ENCODE measurements around the gene POM121. TPM values are rescaled to one million over a fixed set of nuclear protein-coding genes. Genes with fewer than 3 reads are reported as not detected.
"Not testable (repeated sequence)": the region's sequence is repeated elsewhere in the genome, so short reads cannot be mapped to it uniquely, and the experiment has no call there.

POM121 gene
- total RNA-seq, 3 donors from 2014 or later: 31.0 to 36.3 (median 31.6) TPM

DNA sequence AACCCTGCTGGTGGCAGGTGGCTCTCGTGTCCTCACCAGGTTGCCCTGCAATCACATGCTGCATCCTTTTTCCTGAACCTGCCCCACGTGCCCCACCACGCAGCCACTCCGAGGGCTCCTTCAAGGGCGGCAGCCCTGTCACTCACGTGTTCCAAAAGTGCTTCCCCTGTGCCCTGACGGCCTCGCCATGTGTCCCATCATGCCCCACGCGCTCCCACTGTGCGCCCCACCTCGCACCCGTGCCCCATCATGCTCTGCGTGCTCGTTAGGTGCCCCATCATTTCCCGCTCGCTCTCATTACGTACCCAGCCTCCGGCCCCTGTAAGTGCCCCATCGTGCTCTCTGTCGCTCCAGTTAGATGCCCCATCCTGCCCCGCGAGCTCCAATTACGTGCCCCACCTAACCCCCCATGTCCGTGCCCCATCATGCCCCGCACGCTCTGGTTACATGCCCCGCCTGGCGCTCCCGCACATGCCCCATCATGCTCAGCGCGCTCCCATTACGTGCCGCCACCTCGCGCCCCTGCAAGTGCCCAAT is 44.2 kb downstream of the POM121 start, which contains the start of gene TRIM74:
Gene TRIM74, minus strand, starts transcription at position 487 of the 537 bp plus-strand sequence. CDS start 3,309 bp downstream, outside the sequence.
- H3K9me3 ChIP-seq; H3K36me3 ChIP-seq (ENCODE audit: low read depth); ATAC-seq; H3K4me3 ChIP-seq; intact Hi-C loops (cut with DNase I, micrococcal nuclease); H3K4me1 ChIP-seq (ENCODE audit: low read depth): not testable (repeated sequence)
- DNase-seq: peak in 1 of 3 donors; percentile 19

DNA sequence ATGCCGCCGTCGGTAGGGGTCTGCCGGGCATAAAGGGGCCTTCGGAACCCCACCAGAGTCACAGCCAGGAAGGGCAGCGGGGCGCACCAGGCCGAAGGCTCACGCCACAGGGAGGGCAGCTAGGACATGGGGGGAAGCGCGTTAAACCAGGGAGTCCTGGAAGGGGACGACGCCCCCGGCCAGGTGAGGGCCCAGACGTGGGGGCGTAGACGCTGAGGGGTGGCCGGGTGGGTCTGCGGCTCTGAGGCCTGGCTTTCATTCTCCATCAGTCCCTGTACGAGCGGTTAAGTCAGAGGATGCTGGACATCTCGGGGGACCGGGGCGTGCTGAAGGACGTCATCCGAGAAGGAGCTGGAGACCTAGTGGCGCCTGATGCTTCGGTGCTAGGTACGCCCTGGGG is 44.8 kb downstream of the POM121 start:
- H3K4me1 ChIP-seq (ENCODE audit: low read depth); intact Hi-C loops (cut with DNase I, micrococcal nuclease); ATAC-seq; H3K4me3 ChIP-seq; H3K36me3 ChIP-seq (ENCODE audit: low read depth); H3K9me3 ChIP-seq: not testable (repeated sequence)
- DNase-seq: peak in 1 of 3 donors; percentile 15

DNA sequence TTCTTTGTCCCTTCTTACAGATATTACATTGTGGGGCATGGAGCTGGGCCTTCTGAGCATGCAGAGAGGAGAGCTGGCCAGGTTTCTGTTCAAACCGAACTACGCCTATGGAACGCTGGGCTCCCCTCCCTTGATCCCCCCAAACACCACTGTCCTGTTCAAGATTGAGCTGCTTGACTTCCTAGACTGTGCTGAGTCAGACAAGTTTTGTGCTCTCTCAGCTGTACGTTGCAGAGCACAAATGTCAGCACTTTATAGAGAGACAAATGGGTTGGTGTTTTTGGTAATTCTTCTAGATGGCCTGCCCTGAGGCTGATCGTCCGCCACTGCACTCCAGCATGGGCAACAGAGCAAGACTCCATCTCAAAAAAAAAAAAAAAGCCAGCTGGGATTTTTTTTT is 46.6 kb downstream of the POM121 start:
- DNase-seq; H3K4me3 ChIP-seq; H3K4me1 ChIP-seq (ENCODE audit: low read depth); ATAC-seq; H3K36me3 ChIP-seq (ENCODE audit: low read depth); intact Hi-C loops (cut with DNase I, micrococcal nuclease); H3K9me3 ChIP-seq: not testable (repeated sequence)

DNA sequence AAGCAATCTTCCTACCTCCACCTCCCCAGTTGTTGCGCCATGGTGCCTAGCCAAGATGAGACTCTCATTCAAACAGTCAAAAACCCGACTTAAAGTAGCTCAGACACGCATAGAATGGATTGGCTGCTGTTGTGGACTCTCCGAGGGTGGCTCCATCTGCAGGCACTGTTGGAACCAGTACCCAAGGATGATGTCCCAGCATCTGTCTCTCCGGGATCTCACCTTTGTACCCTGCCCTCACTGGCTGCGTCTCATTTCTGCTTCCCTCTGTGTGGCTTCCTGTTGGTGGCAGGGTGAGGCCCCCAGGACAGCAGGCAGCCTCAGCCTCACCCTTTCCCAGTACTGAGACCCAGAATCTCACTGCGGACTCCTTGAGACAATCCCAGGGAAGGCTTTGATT is 49.9 kb downstream of the POM121 start:
- H3K4me1 ChIP-seq (ENCODE audit: low read depth); H3K9me3 ChIP-seq; H3K36me3 ChIP-seq (ENCODE audit: low read depth); H3K4me3 ChIP-seq; intact Hi-C loops (cut with DNase I, micrococcal nuclease); DNase-seq: not testable (repeated sequence)
- ATAC-seq: peak; percentile 48

DNA sequence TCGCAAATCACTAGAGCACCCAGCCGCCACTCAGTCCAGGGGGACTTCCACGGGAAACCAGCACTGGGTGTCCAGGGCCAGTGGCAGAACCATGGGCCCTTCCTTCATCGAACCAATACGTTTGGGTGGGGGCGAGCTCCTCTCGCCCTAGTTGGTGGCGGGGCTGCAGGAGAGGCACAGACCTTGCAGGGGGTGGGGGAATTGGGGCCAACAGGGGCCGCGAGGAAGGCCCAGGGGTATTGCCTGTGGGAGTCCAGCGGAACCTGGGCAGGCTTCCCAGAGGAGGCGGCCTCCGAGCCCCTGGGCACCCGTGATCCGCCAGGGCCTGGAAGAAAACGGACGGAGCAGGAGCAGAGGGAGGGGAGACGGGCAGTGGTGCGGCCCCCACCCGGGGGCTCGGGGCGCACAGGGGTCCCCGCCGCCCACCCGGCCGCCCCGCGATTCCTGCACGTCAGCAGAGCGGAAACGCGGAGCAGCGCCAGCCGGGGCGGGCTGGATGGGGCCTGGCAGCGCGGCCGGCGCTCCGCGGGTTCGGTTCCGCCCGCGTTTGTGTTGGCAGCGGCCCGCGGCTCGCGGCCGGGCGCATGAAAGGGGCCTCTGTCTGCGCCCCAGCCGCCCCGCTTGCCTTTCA is 50.9 kb downstream of the POM121 start:
- intact Hi-C loops (cut with DNase I, micrococcal nuclease); H3K4me1 ChIP-seq (ENCODE audit: low read depth); H3K36me3 ChIP-seq (ENCODE audit: low read depth); H3K4me3 ChIP-seq; H3K9me3 ChIP-seq; ATAC-seq: not testable (repeated sequence)
- DNase-seq: peak; percentile 1 to 37 (median 24)

DNA sequence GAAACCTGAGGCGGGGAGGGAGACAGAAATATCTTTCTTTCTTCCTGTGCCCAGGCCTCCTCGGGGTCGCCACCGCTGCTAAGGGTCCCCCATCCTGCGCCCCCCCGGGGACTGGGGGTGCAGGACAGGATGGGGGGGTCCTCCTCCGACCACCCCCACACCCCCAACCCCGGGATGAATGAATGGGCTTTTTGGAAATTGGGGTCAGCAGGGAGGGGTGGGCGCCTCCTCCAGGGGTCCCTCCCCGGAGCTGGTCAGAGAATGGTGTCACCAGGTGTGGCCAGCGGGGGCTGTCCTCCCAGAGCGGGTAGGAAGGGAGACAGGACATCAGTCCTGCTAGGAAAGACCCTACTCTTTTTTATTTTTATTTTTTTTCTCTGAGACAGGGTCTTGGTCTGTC is 51.5 kb downstream of the POM121 start:
- H3K36me3 ChIP-seq (ENCODE audit: low read depth); intact Hi-C loops (cut with DNase I, micrococcal nuclease); H3K4me3 ChIP-seq; ATAC-seq; H3K9me3 ChIP-seq; DNase-seq; H3K4me1 ChIP-seq (ENCODE audit: low read depth): not testable (repeated sequence)

DNA sequence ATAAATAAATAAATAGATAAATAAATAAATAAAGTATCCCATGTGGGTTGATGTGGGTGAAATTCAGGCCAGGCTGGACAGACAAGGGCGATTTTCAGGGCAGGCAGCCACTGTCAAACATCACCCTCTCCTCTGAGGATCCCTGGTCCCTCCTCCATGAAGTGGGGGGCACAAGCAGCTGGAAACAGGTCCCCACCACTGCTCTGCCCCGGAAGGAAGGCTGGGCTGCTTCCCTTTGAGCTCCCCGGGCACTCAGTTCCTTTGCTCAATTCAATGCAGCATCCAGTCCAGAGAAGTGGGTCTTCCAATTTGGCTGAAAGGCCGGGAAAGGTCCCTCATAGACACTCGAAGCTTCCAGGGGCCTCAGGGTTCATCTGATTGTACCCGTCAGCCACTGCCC is 55.5 kb downstream of the POM121 start:
- peak in 1 of 3 donors; percentile 13 for DNase-seq

DNA sequence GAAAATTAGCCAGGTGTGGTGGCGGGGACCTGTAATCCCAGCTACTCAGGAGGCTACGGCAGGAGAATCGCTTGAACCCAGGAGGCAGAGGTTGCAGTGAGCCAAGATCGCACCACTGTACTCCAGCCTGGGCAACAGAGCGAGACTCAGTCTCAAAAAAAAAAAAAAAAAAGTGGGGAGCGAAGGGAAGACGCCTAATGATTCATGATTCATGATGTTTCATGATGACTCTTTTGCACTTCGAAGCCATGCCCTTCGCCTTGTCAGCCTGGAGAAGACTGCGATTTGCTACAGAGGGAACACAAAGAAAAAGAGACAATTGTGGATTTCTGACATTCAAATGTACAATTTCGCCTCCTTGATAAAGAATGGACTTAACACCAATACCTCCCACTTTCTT is 57.2 kb downstream of the POM121 start:
- intact Hi-C loops (cut with DNase I, micrococcal nuclease): not testable (repeated sequence)

More for the DNA sequence above, 55.5 kb downstream of the POM121 start:
- intact Hi-C loops (cut with DNase I, micrococcal nuclease); H3K4me1 ChIP-seq (ENCODE audit: low read depth); ATAC-seq; H3K9me3 ChIP-seq; H3K4me3 ChIP-seq; H3K36me3 ChIP-seq (ENCODE audit: low read depth): not testable (repeated sequence)

DNA sequence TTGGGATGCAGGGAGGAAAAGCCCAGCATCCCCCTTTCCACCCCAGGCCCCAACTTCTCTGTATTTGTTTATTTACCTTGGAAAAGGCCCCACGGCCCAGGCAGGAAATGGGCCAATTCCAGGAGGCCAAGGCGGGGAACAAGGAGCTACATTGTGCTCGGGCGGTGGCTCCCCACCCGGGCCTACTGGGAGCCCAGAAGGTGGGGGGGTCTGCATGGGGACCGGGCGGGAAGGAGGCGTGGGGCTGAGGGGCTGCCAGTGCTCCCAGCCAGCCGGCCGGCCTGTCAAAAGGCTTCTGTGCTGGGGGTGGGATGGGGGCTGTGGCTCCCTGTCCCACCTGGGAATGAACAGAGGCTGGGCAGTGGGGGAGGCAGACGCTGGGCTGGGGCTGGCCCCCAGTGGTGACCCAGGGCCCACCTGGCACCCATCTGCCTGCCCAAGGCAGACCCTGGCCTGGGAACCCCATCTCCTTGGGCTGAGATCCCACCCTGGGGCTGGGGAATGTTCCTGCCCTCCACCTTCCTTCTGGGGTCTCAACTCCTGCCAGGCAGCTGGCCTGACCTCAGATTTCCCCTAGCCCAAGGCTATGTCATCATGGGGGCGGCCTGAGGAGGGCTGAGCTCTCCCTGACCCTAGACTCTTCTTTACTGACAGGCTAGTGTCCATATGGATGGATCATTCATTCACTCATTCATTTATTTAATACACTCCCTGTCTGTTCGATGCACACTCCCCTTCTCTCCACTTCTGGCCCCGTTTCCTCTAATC is 65.4 kb downstream of the POM121 start:
- intact Hi-C loops (cut with DNase I, micrococcal nuclease); H3K4me3 ChIP-seq; H3K9me3 ChIP-seq; H3K4me1 ChIP-seq (ENCODE audit: low read depth); H3K36me3 ChIP-seq (ENCODE audit: low read depth): not testable (repeated sequence)
- ATAC-seq (peak; percentile 83), DNase-seq (peak; percentile 16 to 37 (median 30))

More for the DNA sequence above, 57.2 kb downstream of the POM121 start:
- not testable (repeated sequence) for H3K4me3 ChIP-seq; ATAC-seq; H3K36me3 ChIP-seq (ENCODE audit: low read depth); DNase-seq; H3K4me1 ChIP-seq (ENCODE audit: low read depth); H3K9me3 ChIP-seq

DNA sequence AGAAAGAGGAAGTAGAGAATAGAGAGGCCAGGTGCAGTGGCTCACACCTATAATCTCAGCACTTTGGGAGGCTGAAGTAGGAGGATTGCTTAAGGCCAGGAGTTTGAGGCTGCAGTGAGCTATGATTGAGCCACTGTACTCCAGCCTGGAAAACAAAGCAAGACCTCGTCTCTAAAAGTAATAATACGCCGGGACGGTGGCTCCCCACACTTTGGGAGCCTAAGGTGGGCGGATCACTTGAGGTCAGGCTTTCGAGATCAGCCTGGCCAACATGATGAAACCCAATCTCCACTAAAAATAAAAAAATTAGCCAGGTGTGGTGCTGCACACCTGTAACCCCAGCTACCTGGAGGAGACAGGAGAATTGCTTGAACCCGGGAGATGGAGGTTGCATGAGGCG is 70.6 kb downstream of the POM121 start:
- ATAC-seq; DNase-seq; H3K4me3 ChIP-seq; H3K36me3 ChIP-seq (ENCODE audit: low read depth); intact Hi-C loops (cut with DNase I, micrococcal nuclease); H3K9me3 ChIP-seq; H3K4me1 ChIP-seq (ENCODE audit: low read depth): not testable (repeated sequence)

DNA sequence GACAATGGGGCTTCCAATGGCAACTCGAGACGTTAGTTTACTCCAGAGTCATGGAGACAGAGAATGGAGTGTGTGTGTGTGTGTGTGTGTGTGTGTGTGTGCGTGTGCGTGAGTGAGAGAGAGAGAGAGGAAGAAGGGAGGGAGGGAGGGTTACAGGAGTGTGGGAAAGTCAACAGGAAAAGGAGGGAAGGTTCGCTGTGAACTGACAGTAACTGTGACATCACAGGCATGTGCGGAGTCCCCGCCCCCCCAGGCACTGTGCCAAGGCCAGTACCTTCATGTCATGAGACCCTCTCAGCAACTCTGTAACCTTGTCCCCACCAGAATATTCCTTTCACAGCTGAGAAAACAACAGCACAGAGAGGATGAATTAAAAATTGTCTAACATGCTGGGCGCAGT is 72.6 kb downstream of the POM121 start:
- H3K9me3 ChIP-seq; H3K4me3 ChIP-seq; H3K4me1 ChIP-seq (ENCODE audit: low read depth); H3K36me3 ChIP-seq (ENCODE audit: low read depth); intact Hi-C loops (cut with DNase I, micrococcal nuclease); DNase-seq: not testable (repeated sequence)
- ATAC-seq: peak; percentile 41

DNA sequence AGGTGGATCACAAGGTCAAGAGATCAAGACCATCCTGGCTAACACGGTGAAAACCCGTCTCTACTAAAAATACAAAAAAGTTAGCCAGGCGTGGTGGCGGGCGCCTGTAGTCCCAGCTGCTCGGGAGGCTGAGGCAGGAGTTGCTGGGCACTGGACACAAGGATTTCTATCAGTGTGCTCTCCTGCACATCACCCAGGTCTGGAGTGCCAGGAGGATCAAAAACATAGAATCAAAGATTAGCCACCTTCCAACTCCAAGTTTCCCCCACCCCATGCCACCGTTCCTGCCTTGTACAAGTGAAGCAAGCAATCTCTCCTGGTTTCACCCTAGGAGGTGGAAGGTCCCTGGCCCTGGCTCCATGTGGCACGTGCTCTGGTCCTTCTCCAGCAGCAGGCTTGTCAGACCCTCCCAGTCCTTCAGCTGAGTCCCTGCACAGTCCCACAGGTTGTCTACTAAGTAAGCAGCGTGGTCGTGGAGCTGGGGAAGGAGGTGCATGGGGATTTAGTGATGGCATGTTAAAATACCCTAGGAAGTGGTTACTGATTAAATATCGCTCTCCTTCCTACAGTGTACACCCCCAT is 73.1 kb downstream of the POM121 start:
- H3K4me3 ChIP-seq; H3K4me1 ChIP-seq (ENCODE audit: low read depth); ATAC-seq; intact Hi-C loops (cut with DNase I, micrococcal nuclease); H3K9me3 ChIP-seq; DNase-seq; H3K36me3 ChIP-seq (ENCODE audit: low read depth): not testable (repeated sequence)

Measured in mucosa of descending colon (tissue), 3 donors.